HG03108 (cell line): Measurements from ENCODE around the gene DSCAM.

Source experiments
- ATAC-seq: cut with Tn5 transposase; IDR thresholded peaks from one replicate; pipeline ENCODE4 v1.9.1; 2021; ENCODE audit warnings: moderate library complexity; ENCODE audit not compliant: unreplicated experiment

The DSCAM gene

DNA sequence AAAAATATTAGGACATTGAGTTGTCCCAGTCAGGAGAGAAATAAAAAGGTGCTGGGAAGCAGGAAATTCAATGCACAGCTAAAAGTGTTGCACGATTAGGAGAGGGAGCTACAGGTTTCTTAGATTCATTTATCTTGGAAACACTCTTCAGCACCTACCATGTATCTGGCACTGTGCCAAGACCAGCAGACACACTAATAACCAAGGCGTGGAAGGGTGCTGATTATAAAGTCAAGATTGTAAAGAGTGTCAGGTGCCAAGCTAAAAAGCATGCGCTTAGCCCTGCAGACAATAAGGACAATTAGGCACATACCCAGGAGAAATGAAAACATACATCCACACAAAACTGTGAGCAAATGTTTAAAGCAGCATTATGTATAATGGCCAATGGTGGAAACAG, 129.9 kb downstream of the DSCAM start:
- ATAC-seq, result no peak

DNA sequence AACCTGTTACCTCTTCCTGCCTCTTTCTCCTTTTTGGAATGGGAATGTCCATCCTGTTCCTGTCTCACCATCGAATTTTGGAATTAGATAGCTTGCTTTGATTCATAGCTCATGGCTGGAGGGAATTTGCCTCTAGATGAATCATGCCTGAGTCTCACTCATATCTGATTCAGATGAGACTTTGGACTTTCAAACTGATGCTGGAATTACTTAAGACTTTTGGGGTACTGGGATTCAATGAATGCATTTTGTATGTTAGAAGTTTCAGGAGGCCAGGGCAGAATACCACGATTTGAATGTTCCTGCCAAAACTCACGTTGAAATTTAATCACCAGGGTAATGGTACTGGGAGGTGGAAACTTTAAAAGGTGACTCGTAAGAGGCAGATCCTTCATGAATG, 132.4 kb downstream of the DSCAM start:
- ATAC-seq, result no peak

DNA sequence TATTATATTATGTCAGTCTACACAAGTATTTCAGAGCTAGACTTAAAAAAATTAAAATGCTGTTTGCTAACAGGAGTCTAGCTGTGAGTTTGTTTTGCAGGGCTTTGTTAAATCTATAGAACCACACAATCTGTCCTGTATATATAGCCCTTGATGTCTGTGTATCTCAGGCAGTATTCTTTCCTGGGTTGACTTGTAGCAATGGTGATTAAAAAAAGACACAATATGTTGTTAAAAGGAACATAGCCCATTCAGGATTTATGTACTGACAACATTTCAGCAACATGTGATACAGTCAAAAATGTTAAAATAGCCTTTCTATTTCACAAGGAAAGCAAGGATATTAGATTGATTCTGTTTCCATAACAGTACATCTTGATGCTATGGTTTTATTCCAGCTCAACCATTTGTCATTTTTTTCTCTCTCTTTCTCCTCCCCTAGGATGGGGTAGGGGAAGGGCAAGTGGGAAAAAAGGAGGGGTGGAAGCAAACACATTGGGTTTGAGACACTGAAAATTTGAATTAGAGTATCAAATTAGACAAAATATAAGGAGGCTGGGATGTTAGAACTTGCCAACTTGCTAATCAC, 139.2 kb downstream of the DSCAM start:
- ATAC-seq, result no peak

GRCh38 chr21:40706806-40707655, 139.9 kb downstream of the DSCAM start:
- no peak for ATAC-seq

DNA sequence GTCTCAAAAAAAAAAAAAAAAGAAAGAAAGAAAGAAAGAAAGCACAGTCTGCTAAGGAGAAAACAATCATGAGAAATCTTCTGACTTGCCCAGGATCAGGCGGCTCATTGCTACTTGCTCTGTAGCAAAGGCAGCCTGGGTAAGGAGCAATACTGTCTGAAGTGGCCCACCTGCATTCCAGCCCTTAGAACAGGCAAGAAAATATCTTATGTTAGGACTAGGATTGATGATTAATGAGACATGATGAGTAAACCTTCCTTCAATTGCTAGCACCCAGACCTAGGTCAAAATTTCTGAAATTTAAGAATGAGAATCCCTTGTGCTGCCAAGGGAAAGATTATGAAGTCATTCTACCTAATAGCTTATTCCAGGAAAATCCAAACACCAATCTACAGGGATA, 140.8 kb downstream of the DSCAM start:
- no peak for ATAC-seq

DNA sequence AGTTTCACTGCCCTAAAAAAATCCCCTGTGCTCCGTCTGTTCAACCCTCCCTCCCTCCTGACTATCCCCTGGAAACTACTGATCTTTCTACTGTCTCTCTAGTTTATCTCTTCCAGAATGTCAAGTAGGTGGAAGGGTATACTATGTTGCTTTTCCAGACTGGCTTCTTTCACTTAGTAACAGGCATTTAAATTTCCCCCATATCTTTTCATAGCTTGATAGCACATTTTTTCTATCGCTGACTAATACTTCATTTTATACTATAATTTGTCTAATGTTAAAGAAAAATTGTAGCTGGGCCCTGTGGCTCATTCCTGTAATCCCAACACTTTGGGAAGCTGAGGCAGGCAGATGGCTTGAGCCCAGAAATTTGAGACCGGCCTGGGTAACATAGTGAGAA, 142.8 kb downstream of the DSCAM start:
- no peak for ATAC-seq

GRCh38 chr21:40699366-40699765, 147.6 kb downstream of the DSCAM start:
- no peak for ATAC-seq

DNA sequence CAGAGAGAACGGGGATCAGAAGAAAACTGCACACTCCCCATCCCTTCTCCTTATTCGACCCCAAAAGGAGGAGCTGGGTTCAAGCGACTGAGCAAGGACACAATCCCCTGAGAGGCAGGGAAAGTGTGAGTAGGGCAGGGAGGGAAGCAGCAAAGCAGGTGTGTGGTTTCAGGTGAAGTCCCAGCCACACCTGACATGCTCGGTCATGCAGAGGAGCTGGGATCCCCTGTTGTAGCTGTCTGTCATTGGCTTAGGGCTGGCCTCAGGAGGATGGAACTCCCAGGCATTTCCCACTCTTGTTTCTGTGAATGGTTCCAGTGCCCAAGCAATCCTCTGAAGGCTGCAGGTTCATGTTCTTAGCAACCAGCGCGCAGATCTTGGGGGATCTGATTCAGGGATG, 150.7 kb downstream of the DSCAM start:
- no peak for ATAC-seq

GRCh38 chr21:40689840-40690360, 157.1 kb downstream of the DSCAM start:
- no peak for ATAC-seq

DNA sequence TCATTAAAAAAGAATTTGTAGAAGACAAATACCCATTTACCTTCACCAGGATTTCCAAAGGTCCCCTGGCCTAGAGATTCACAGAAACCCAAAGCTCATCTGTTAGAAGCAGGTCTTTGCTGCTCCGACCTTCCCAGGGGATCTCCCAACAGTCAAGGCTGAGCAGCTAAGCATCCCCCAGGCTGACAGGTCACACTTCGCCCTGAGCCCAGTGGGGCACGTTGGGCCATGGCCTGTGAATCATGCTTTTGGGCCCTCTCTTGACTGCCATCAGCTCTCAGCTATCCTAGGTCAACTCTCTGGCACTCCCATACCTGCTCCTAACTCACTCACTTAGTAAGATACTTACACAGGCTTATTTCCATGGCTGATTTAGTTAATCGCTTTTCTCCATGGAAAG, 157.7 kb downstream of the DSCAM start:
- ATAC-seq, result no peak

DNA sequence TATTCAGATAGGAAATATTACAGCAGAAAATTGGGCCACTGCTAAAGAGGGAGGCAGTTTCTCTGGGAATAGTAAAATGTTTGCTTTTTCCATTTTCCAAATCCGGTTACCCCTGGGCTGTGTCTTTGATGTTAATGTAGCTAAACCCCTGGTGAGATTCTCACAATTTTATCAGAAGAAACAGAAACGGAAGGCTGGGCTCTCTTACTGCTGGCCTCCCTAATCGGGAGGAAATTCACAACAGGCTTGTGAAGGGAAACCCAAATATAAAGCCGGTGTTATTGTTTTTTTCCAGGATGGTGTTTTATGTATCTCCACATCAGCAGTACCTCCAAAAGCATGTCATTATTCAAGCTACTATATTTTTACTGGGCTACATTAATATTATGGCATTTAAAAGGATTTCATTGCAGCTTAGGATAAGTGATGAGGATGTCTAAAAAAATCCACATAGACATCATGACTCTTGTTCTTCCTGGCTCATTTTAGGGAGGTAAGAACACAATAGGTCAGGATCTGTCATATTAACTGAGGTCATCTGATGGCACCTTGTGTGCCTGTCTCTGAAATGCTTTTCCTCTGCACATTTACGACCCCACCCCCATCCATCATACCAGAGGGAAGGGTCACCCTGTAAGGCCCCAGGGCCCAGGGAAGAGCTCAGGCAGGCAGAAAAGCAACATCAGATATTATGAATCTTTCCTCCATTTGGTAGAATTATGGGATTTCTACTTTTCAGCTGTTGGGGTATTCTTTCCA, 158.7 kb downstream of the DSCAM start:
- no peak for ATAC-seq

- ATAC-seq, result no peak
Measured at GRCh38 chr21:40687625-40688024, 159.3 kb downstream of the DSCAM start.

- ATAC-seq, result no peak
Measured at GRCh38 chr21:40686526-40686925, 160.4 kb downstream of the DSCAM start.

DNA sequence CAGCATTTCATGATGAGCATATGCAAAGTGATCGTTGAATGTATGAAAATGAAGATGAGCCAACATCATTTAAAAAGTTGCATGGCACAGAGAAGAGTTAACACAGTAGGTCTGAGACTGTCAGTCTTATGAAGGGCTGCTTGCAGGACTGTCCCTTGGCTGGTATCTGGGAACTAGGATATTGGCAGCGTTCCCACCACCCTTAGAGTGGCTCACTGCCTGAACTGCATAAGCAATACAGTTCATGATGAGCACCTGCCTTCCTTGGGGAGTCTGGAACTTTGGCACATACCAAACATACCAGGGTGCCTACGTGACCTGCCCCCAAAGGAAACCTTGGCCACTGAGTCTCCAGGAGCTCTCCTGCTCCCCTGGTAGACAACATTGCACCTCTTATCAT, 161.8 kb downstream of the DSCAM start:
- ATAC-seq, result no peak

GRCh38 chr21:40684726-40685125, 162.2 kb downstream of the DSCAM start:
- ATAC-seq, result no peak

DNA sequence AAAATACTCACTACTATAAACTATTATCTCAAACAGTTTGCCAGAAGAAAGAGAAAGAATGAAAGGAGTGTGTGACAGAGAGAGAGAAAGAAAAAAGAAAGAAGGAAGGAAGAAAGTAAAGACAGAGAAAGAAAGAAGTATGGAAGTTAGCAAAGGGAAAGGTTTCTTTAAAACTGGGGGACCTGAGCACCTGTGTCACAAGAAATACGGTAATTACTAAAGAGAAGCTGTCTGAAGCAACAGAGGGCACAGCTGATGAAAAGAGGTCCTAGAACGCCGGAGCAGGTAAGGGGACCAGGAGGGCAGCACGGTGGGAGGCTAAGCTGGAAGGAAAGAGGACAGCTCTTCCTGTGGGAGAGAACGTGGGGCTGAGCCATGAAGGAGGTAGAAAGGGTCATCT, 163.6 kb downstream of the DSCAM start:
- ATAC-seq, result no peak

- no peak for ATAC-seq
Measured at GRCh38 chr21:40681164-40681859, 165.6 kb downstream of the DSCAM start.

DNA sequence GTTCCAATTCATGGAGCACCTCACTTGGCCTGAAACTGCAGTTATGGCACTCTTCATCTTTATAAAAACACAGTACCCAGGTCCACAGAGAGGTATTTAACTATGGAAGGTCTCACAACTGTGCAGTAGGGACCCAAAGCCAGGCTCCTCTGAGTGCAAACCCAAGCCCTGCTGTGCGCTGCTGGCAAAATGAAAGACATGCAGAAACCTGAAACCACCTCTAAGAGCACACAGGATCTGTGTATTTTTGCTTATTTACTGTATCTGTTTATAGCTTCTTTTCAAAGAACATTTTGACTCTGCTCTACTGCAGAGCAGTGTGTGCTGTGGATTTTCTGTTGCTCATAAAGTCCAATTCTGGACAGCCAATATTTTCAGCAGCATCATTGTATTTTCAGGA, 166.6 kb downstream of the DSCAM start:
- ATAC-seq, result no peak

- ATAC-seq, result no peak
Measured at GRCh38 chr21:40678681-40679284, 168.2 kb downstream of the DSCAM start.

DNA sequence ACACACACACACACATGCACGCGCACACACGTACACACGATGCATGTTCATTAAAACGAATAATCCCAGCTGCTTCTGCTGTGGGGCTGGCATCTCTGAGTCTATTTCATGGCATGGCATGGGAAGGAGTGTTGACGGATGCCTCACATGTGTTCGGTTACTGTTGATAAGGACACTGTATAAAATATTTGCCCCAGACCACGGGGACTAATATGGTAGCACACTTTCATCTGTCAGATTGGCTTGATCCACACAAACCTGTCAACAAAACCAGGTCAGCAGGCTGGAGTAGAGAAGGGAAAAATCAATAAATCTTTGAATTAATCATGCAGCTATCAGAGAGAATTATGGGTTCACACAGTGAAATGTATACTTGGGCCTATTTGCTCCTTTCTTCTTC, 171.9 kb downstream of the DSCAM start:
- no peak for ATAC-seq

- ATAC-seq, result no peak
Measured at GRCh38 chr21:40672602-40673001, 174.4 kb downstream of the DSCAM start.
